B cell (primary cell): ENCODE measurements around the gene PLCB1. TPM values are rescaled to one million over a fixed set of nuclear protein-coding genes. Genes with fewer than 3 reads are reported as not detected.

Source experiments
- ATAC-seq: fragments of 200-7000 bp; cut with Tn5 transposase; one replicate; pipeline ENCODE4 v1.10.0; 2021; ENCODE audit warnings: low read depth, mild to moderate bottlenecking, moderate number of reproducible peaks, moderate library complexity
- CTCF ChIA-PET: fragments of 350-600 bp; sonication (Branson Sonifier 250); formaldehyde crosslinking; loops from one replicate; lab custom pipeline; 2021; ENCODE audit warnings: antibody characterized with exemption, inconsistent platforms; lab: Charles Lee
- POLR2A ChIA-PET: fragments of 350-600 bp; sonication (Branson Sonifier 250); formaldehyde crosslinking; loops from one replicate; lab custom pipeline; 2021; ENCODE audit warnings: antibody characterized with exemption; lab: Charles Lee
- DNase-seq: peaks from one replicate; pipeline ENCODE4 v3.0.0; 2013
- H2AFZ ChIP-seq: 2 replicates; pipeline ENCODE4 v1.6.1; 2012; ENCODE audit warnings: mild to moderate bottlenecking, low read depth, low read length; ENCODE audit not compliant: insufficient read depth, poor library complexity, severe bottlenecking
- H3K27ac ChIP-seq, 2 donors: 1 replicate in 1 of 2; 2 replicates in 1 of 2; pipeline ENCODE4 v1.5.1; 2012 to 2013; ENCODE audit warnings: low read length in 2 of 2, mild to moderate bottlenecking in 2 of 2, moderate library complexity in 1 of 2
- H3K27me3 ChIP-seq, 4 experiments: fragments of 200-600 bp in 1 of 4; sonication (generic) in 1 of 4; replicated peaks in 1 of 4; 1 replicate in 2 of 4; 2 replicates in 2 of 4; pipeline versions ENCODE4 v1.6.1 to v1.7.0; 2013 to 2016; ENCODE audit warnings: low read length in 3 of 4, mild to moderate bottlenecking in 2 of 4, mixed read lengths in 1 of 4, moderate library complexity in 1 of 4; ENCODE audit not compliant: insufficient read depth in 4 of 4, control insufficient read depth in 3 of 4; ENCODE audit errors: control extremely low read depth in 1 of 4
- H3K36me3 ChIP-seq, 2 experiments: replicated peaks in 1 of 2; 1 replicate in 1 of 2; 2 replicates in 1 of 2; pipeline versions ENCODE4 v1.6.1 to v1.7.1; 2013; ENCODE audit warnings: low read length in 1 of 2; ENCODE audit not compliant: insufficient read depth in 2 of 2, control insufficient read depth in 1 of 2; ENCODE audit errors: control extremely low read depth in 1 of 2, extremely low read depth in 1 of 2
- H3K4me1 ChIP-seq, 2 donors: fragments of 200-600 bp in 1 of 2; sonication (generic) in 1 of 2; 1 replicate in 1 of 2; 2 replicates in 1 of 2; pipeline versions ENCODE4 v1.5.1 to v1.6.1; 2013 to 2017; ENCODE audit warnings: low read length in 2 of 2; ENCODE audit not compliant: control insufficient read depth in 2 of 2, insufficient read depth in 2 of 2
- H3K4me2 ChIP-seq: replicated peaks from 2 replicates; pipeline ENCODE3; 2012; ENCODE audit warnings: mild to moderate bottlenecking, low read depth, low read length; ENCODE audit not compliant: poor library complexity, severe bottlenecking
- H3K4me3 ChIP-seq, 5 experiments: fragments of 200-600 bp in 1 of 5; sonication (generic) in 1 of 5; 1 replicate in 3 of 5; 2 replicates in 2 of 5; pipeline versions ENCODE4 v1.5.1 to v1.7.0; 2011 to 2016; ENCODE audit warnings: low read length in 4 of 5, mild to moderate bottlenecking in 4 of 5, low read depth in 2 of 5, control low read depth in 1 of 5, moderate library complexity in 1 of 5; ENCODE audit not compliant: insufficient read depth in 1 of 5; ENCODE audit errors: control extremely low read depth in 1 of 5, extremely low read depth in 1 of 5
- H3K79me2 ChIP-seq: fragments of 200-600 bp; sonication (generic); one replicate; pipeline ENCODE4 v1.6.0; 2016; ENCODE audit warnings: low read length; ENCODE audit not compliant: control insufficient read depth, insufficient read depth
- H3K9ac ChIP-seq: fragments of 200-600 bp; sonication (generic); 2 replicates; pipeline ENCODE4 v1.6.1; 2017; ENCODE audit warnings: mild to moderate bottlenecking, low read length, moderate library complexity
- H3K9me3 ChIP-seq, 3 donors: one replicate each; pipeline versions ENCODE4 v1.6.1 to v1.7.1; 2013; ENCODE audit warnings: low read length in 2 of 3; ENCODE audit not compliant: control insufficient read depth in 2 of 3, insufficient read depth in 1 of 3; ENCODE audit errors: control extremely low read depth in 1 of 3
- H4K20me1 ChIP-seq: 2 replicates; pipeline ENCODE4 v1.6.0; 2012; ENCODE audit warnings: mild to moderate bottlenecking, low read length; ENCODE audit not compliant: insufficient read depth, control insufficient read depth, poor library complexity, severe bottlenecking
- H3K27ac Mint-ChIP-seq: one replicate; pipeline ENCODE4 v1.8.0; 2021; ENCODE audit warnings: mixed read lengths
- H3K27me3 Mint-ChIP-seq: one replicate; pipeline ENCODE4 v1.8.0; 2021; ENCODE audit warnings: mixed read lengths
- H3K4me1 Mint-ChIP-seq: one replicate; pipeline ENCODE4 v1.8.0; 2021; ENCODE audit warnings: mixed read lengths
- H3K4me3 Mint-ChIP-seq: one replicate; pipeline ENCODE4 v1.8.0; 2021; ENCODE audit warnings: mixed read lengths
- H3K9me3 Mint-ChIP-seq: one replicate; pipeline ENCODE4 v1.8.0; 2022; ENCODE audit warnings: mixed read lengths; ENCODE audit not compliant: insufficient read depth
- CTCF ChIP-seq: fragments of 200-600 bp; IDR thresholded peaks from one replicate; pipeline ENCODE4 v1.8.0; 2022; ENCODE audit warnings: antibody characterized with exemption, mild to moderate bottlenecking
- EZH2 ChIP-seq: IDR thresholded peaks from 2 replicates; pipeline ENCODE4 v1.6.1; 2012; ENCODE audit warnings: borderline replicate concordance, low read depth, mild to moderate bottlenecking, moderate library complexity, low read length; ENCODE audit not compliant: insufficient read depth, poor library complexity, severe bottlenecking
- WGBS: methylation state at CpG from one replicate; pipeline ENCODE4 v1.1.5; 2013; ENCODE audit warnings: missing lambda C conversion rate; ENCODE audit not compliant: insufficient coverage; 5-methylcytosine and 5-hydroxymethylcytosine counted together
- intact Hi-C: fragments of 100-400 bp; cut with micrococcal nuclease; formaldehyde crosslinking; loops from one replicate; pipeline ENCODE4 v1.10.0; 2022
- polyA plus RNA-seq: library from polyadenylated mRNA; depleted of rRNA; stranded (reverse); fragments of >200 nt; gene quantifications from 2 replicates; pipeline ENCODE4 v1.2.3, GENCODE V29; 2012
- total RNA-seq, 2 donors: library from RNA; stranded (reverse); fragments of 120-200 nt in 1 of 2; gene quantifications; 1 replicate in 1 of 2; 2 replicates in 1 of 2; pipeline versions ENCODE4 v1.2.3 to v1.2.4, GENCODE V29; 2013 to 2022

PLCB1 gene
- total and polyA plus RNA-seq, 2 donors (not counting 1 experiment from before 2014, with no cell fraction given), result 0.18 to 0.47 TPM

- WGBS, result no CpG with 5 or more reads among the region's 1 CpG
- no peaks in the 10 kb centered on the region for H3K9me3 Mint-ChIP-seq
These were observed 274.3 kb downstream of the PLCB1 start for GRCh38 chr20:8406391-8406790.

More at GRCh38 chr20:8406391-8406790, 274.3 kb downstream of the PLCB1 start:
- no peaks in the 10 kb centered on the region for H3K36me3 ChIP-seq
- no peak overlapping the region for H3K27ac ChIP-seq
- no peak overlapping the region for H3K4me3 ChIP-seq
- DNase-seq, result no peak
- H3K27me3 Mint-ChIP-seq, result no peaks in the 10 kb centered on the region
- H3K4me1 ChIP-seq, result no peaks in the 10 kb centered on the region
- TF ChIP-seq CTCF (no peak), EZH2 (no peak)
- H3K4me2 ChIP-seq, result no peak overlapping the region
- H4K20me1 ChIP-seq, result no peaks in the 10 kb centered on the region
- H3K4me3 Mint-ChIP-seq, result no peak overlapping the region
- intact Hi-C loops, result no loop called here
- H3K27ac Mint-ChIP-seq, result no peak overlapping the region
- ChIA-PET POLR2A (no interaction called here), CTCF (no interaction called here)
- H3K79me2 ChIP-seq, result no peaks in the 10 kb centered on the region
- peaks cover under 1% of the 10 kb centered on the region for H3K4me1 Mint-ChIP-seq
- no peaks in the 10 kb centered on the region for H3K27me3 ChIP-seq
- no peak overlapping the region for H3K9ac ChIP-seq
- peaks cover 0 to 1% (median 0%) of the 10 kb centered on the region in 3 donors for H3K9me3 ChIP-seq
- H2AFZ ChIP-seq, result no peak overlapping the region
- ATAC-seq, result no peak
